GM12873 (cell line): Measurements from ENCODE around the gene LRRIQ4.

Experiments
- CTCF ChIP-seq: IDR thresholded peaks from 2 replicates; pipeline ENCODE4 v1.5.1; 2012; ENCODE audit warnings: low read depth, mild to moderate bottlenecking, moderate library complexity, low read length, control low read depth; ENCODE audit not compliant: insufficient read depth; ENCODE audit errors: missing control alignments

Gene LRRIQ4

GRCh38 chr3:169790219-169790618 is 22.5 kb upstream of the LRRIQ4 start:
- TF ChIP-seq CTCF, result no peak

- TF ChIP-seq CTCF, result no peak
These were observed 21.8 kb upstream of the LRRIQ4 start for GRCh38 chr3:169790687-169791429.

- TF ChIP-seq CTCF, result no peak
These were observed 20.3 kb upstream of the LRRIQ4 start for GRCh38 chr3:169792359-169792758.

GRCh38 chr3:169804681-169805080 is 8.0 kb upstream of the LRRIQ4 start:
- no peak for TF ChIP-seq CTCF

- no peak for TF ChIP-seq CTCF
These were observed 3.4 kb upstream of the LRRIQ4 start for GRCh38 chr3:169809230-169809795.

GRCh38 chr3:169811631-169812331 is 889 bp upstream of the LRRIQ4 start:
- TF ChIP-seq CTCF, result no peak

GRCh38 chr3:169813278-169813677 is 608 bp downstream of the LRRIQ4 start:
- no peak for TF ChIP-seq CTCF
